Suppressor macrophage treated with lipopolysaccharide for 4 hours (primary cell): ENCODE results near the gene EGLN2.
"Not testable (repeated sequence)": the region's sequence is repeated elsewhere in the genome, so short reads cannot be mapped to it uniquely, and the experiment has no call there.

Source experiments
- DNase-seq: peaks from one replicate; pipeline ENCODE4 v3.0.0-alpha.2; 2020

EGLN2 gene

GRCh38 chr19:40798683-40799557 is at the start of gene EGLN2:
TSS of gene EGLN2 (plus strand) at chr19:40799191. CDS start at chr19:40800573, 1,382 bp downstream.
- peak; percentile 100 for DNase-seq

GRCh38 chr19:40750058-40750873 is 48.7 kb upstream of the EGLN2 start, which contains the start of gene ACTMAP:
TSS of gene ACTMAP (minus strand) at chr19:40750477. CDS start at chr19:40749803, 674 bp downstream.
- DNase-seq = peak; percentile 100

GRCh38 chr19:40750874-40751537 is 48.0 kb upstream of the EGLN2 start, which contains the start of gene SNRPA:
TSS of gene SNRPA (plus strand) at chr19:40751203. CDS start at chr19:40751409, 206 bp downstream.
- DNase-seq = peak; percentile 99

GRCh38 chr19:40752257-40752781 is 46.7 kb upstream of the EGLN2 start:
- DNase-seq = peak; percentile 55

GRCh38 chr19:40754611-40755247 is 44.3 kb upstream of the EGLN2 start:
- DNase-seq = peak; percentile 86

GRCh38 chr19:40755248-40755624 is 43.8 kb upstream of the EGLN2 start:
- no peak for DNase-seq

GRCh38 chr19:40755791-40756190 is 43.2 kb upstream of the EGLN2 start:
- no peak for DNase-seq

- no peak for DNase-seq
These were observed 42.4 kb upstream of the EGLN2 start for GRCh38 chr19:40756502-40757110.

- no peak for DNase-seq
These were observed 40.5 kb upstream of the EGLN2 start for GRCh38 chr19:40758491-40758890.

GRCh38 chr19:40759352-40759751 is 39.6 kb upstream of the EGLN2 start:
- no peak for DNase-seq

- no peak for DNase-seq
These were observed 36.1 kb upstream of the EGLN2 start for GRCh38 chr19:40762754-40763470.

- DNase-seq = no peak
These were observed 35.5 kb upstream of the EGLN2 start for GRCh38 chr19:40763526-40763925.

- no peak for DNase-seq
These were observed 35.0 kb upstream of the EGLN2 start for GRCh38 chr19:40763963-40764362.

- DNase-seq = not testable (repeated sequence)
These were observed 32.6 kb upstream of the EGLN2 start for GRCh38 chr19:40766385-40766784.

- DNase-seq = peak; percentile 31
These were observed 30.1 kb upstream of the EGLN2 start for GRCh38 chr19:40768869-40769268.

GRCh38 chr19:40771101-40771862 is 27.7 kb upstream of the EGLN2 start:
- not testable (repeated sequence) for DNase-seq

GRCh38 chr19:40774916-40775631 is 23.9 kb upstream of the EGLN2 start, which contains the start of gene MIA:
TSS of gene MIA (plus strand) at chr19:40775521. CDS start at chr19:40775543, 22 bp downstream.
- DNase-seq = no peak

GRCh38 chr19:40775632-40776022 is 23.4 kb upstream of the EGLN2 start:
- DNase-seq = no peak

GRCh38 chr19:40776364-40776763 is 22.6 kb upstream of the EGLN2 start:
- no peak for DNase-seq
